ENCODE data around the gene TPP1.

The TPP1 gene

GRCh38 chr11:6609502-6610015 lies 9.7 kb downstream of the TPP1 start:
- TF ChIP-seq ZFX (IDR thresholded peaks at IDR 0.05; ENCODE audit: borderline replicate concordance) = no peak
- no peak for TF ChIP-seq CTCF (IDR thresholded peaks at IDR 0.05)
- H3K27ac ChIP-seq = peak overlapping the region; percentile 98; the same call in 1 of the 2 replicates

GRCh38 chr11:6608726-6609501 lies 10.3 kb downstream of the TPP1 start:
- no peak for TF ChIP-seq CTCF (IDR thresholded peaks at IDR 0.05)
- TF ChIP-seq ZFX (IDR thresholded peaks at IDR 0.05; ENCODE audit: borderline replicate concordance) = no peak
- no peak overlapping the region; the same call in 1 of the 2 replicates for H3K27ac ChIP-seq

- peak overlapping the region; percentile 72 for H3K27ac ChIP-seq
- TF ChIP-seq ZFX (IDR thresholded peaks at IDR 0.05; ENCODE audit: borderline replicate concordance) (no peak), CTCF (IDR thresholded peaks at IDR 0.05) (no peak)
Measured at GRCh38 chr11:6608011-6608410, 11.2 kb downstream of the TPP1 start.

- H3K27ac ChIP-seq = peak overlapping the region; percentile 72
- no peak for TF ChIP-seq CTCF (IDR thresholded peaks at IDR 0.05)
- TF ChIP-seq ZFX (IDR thresholded peaks at IDR 0.05; ENCODE audit: borderline replicate concordance) = no peak
Measured at GRCh38 chr11:6607190-6607795, 11.9 kb downstream of the TPP1 start.

DNA sequence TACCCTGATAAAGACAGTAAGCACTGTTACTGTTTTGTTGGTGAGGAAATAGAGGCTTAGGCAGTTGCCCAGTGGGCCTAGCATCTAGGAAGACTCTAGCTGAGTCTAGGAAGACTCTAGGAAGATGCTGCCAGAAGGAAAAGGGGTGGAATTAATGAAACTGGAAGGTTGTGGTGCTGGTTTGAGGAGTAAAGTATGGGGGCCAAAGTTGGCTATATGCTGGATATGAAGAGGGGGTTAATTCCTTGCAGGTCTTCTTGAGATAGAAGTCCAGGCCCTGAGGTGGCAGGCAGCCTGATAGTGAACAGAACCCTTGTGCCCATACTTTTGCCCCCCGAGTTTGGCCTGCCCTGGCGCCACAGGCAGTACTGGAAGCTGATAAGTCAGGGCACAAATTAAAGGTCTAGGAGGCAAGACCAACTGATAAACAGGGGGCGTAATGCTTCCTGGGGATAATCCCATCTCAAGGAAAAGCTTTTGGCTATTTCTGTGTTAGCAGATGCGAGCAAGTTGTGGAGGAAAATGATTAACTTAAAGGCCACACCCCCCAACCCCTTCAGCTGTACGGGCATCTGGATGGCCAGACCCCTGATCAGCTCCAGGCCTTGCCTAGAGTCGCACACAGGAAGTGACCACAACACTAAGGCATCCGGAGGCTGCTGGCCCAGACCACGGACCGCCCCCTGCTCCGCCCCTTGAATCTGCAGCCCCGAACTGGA lies 12.6 kb downstream of the TPP1 start:
- peak overlapping the region; percentile 72 for H3K27ac ChIP-seq
- TF ChIP-seq CTCF (IDR thresholded peaks at IDR 0.05) (no peak), ZFX (IDR thresholded peaks at IDR 0.05; ENCODE audit: borderline replicate concordance) (no peak)

GRCh38 chr11:6604790-6605189 lies 14.4 kb downstream of the TPP1 start:
- TF ChIP-seq ZFX (IDR thresholded peaks at IDR 0.05; ENCODE audit: borderline replicate concordance) (no peak), CTCF (IDR thresholded peaks at IDR 0.05) (no peak)
- peak overlapping the region; percentile 62 for H3K27ac ChIP-seq

Data from 22Rv1 (cell line).